Hippocampal formation (tissue), 2 donors: ENCODE data around the gene C5orf46.
A peak's percentile ranks its signal among the peaks of the same experiment; 100 is the strongest.

Experiments
- DNase-seq, 2 donors: peaks; one replicate each; lab custom pipeline; 2025; lab: John Stamatoyannopoulos, UW

Gene C5orf46

DNA sequence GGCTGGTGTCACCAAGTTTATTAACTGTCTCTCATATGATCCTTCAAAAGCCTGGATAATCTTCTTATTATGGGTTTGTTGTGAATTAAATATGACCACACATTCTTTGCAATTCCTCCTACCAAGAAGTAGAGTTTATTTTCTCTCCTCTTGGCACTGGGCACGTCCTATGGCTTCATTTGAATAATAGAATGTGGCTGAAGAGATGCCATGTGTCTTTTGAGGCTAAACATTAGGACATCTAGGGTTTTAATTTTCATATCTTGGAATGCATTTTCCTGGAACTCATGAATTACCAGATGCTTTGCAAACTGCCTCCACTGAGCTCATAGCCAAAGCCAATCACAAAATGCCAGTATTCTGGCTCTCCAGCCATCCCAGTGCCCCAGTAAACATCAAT lies 47.8 kb downstream of the C5orf46 start:
- DNase-seq: no peak

DNA sequence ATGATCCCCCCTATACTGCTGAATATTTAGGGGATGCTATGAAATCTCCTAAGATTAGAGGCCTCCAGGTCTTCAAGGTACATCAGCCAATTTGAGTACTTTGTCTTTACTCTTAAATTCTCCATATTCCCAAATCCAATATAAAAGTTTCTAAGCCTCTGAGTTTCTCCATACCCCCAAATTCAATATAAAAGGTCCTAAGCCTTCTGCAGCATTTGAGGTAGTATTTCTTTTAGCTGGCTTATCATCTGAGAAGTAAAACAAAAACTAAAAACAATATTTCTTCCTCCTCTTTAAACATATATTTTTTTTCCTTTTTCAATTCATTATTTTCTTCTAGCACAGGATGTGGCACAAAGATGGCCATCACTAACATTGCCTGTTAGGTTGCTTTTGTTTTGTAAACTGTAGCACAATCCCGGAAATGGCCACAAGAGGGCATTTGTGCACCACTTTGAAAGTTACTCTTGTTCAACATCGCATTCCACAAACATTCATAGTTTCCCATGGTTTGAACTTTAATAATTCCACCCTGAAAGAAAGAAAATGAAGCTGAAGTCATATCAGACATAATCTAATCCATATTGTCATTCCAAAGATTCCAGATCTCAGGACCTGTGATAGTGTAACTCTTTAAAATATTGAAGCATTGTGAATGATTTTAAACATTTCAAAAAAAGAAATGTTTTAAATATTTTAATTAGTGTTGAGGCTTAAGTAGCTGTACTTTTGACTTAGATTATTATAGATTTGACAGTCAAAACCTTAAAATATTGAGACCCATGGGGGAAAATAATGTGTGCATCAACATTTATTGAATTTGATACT lies 48.8 kb downstream of the C5orf46 start:
- DNase-seq: peak; percentile 18 to 38

DNA sequence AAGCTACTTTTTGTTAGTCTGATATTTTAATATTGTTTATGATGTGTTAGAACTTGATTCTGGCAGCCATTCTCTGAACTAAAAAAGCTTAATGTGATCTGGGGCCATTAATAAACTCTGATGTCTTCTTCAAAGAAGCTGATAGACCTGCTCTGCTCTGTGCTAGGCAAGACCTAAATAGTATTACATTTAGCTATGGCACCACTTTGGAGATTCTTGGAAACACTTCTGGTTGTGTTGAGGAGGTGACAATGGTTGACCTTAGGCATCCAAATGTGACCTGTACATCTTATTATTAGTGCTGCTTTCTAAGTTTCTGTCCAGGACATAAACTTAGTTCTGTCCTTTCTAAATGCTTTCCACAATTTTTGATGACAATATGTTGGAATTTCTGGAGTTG lies 49.5 kb downstream of the C5orf46 start:
- no peak for DNase-seq

- DNase-seq: no peak
These were observed 50.6 kb downstream of the C5orf46 start for GRCh38 chr5:147855774-147856069.

- DNase-seq: no peak
These were observed 51.2 kb downstream of the C5orf46 start for GRCh38 chr5:147854894-147855773.

GRCh38 chr5:147854331-147854730 lies 52.0 kb downstream of the C5orf46 start:
- DNase-seq: no peak

DNA sequence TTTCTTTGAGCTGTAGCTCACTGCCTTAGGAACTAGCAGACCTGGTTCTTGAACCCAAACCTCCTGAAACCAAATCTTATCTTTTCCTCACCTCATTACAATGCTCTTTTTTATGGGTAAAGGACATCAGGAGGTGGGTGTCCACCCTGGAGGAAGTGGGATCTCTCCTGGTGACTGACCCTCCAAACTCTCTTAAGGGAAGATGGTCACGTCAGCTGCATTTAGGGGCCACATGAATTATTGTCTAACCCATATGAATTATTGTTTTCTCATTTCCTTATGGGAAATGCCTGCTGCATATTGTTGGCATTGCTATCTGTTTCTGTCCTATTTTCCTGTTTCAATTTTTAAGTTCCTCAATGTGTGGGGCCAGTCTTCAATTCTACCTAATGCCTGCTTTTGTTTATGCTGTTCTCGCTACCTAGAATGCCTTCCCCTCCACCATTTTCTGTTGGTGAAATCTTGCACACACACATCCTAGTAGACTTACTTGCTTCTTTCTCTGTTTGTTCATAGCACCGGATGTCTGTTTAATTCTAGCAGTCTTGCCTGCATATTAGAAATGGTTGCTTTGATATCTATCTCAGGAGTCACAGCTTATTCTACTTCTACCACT lies 52.9 kb downstream of the C5orf46 start:
- no peak for DNase-seq

GRCh38 chr5:147852365-147852764 lies 54.0 kb downstream of the C5orf46 start:
- DNase-seq: no peak

DNA sequence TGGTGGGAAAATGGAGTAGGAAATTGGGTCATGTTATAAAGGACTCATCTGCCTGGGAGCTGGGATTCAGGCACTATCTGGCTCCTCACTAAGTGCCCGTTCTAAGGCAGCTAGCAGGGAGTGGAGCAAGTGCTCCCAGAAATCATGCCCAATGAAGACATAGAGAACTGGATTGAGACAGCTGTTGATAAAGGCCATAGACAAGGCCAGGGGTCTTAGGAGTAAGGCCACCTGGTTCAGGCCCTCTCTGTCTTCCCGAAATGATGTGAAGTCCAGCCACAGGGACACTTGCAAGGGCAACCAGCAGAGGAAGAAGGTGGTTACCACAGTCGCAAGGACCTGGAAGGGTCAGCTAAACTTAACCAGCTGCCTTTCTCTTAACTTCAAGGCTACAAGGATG lies 54.8 kb downstream of the C5orf46 start:
- DNase-seq: no peak

- DNase-seq: no peak
These were observed 57.1 kb downstream of the C5orf46 start for GRCh38 chr5:147849226-147849625.

DNA sequence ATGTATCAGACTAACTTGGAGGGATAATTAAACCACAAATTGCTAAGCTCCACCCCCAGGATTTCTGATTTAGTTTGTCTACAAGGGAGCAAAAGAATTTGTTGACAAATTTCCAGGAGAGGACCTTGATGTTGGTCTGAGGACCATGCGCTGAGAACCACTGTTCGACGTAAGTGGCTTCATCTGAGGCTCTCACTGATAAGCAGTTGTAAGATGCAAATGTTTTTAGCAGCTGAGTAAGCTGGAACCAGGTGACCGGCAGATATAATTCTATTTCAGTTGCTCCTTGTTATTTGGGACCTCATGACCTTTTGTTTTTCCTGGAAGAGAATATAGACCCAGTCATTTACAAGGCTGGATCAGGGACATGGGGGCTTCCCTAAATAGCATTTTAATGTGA lies 60.7 kb downstream of the C5orf46 start:
- DNase-seq: no peak

DNA sequence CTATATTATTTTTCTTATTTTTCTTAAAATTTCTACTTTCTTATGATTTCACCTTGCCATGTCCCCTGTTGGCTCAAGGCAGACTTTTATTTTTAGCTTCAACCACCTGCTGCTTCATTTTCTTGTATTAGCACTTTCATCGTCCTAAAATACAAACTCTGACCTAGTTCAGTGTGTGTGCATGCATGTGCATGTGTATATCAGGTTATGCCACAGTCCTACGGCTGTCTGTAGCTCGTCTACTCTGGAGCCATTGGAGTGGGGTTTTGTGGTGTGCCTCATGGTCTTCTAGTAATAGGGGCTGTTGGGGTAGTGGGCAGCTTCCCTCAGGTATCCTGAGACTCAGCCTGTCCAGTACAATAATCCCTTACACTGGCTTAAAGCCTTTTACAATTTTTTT lies 61.5 kb downstream of the C5orf46 start:
- no peak for DNase-seq

GRCh38 chr5:147842869-147843268 lies 63.5 kb downstream of the C5orf46 start:
- no peak for DNase-seq
